AG10803 (cell line): ENCODE measurements around the gene TCF7L2.

Source experiments
- DNase-seq: peaks from one replicate; pipeline ENCODE4 v3.0.0; 2010; ENCODE audit warnings: low read depth
- H3K4me3 ChIP-seq: 2 replicates; pipeline ENCODE4 v1.5.1; 2011; ENCODE audit warnings: mild to moderate bottlenecking, low read length, control low read depth
- CTCF ChIP-seq: conservative IDR thresholded peaks from 2 replicates; pipeline ENCODE4 v1.5.1; 2011; ENCODE audit warnings: mild to moderate bottlenecking, low read length, control low read depth, inconsistent platforms

Gene TCF7L2

GRCh38 chr10:113019692-113020474 lies 69.8 kb downstream of the TCF7L2 start:
- DNase-seq, result no peak
- H3K4me3 ChIP-seq, result no peak overlapping the region
- no peak for TF ChIP-seq CTCF

- no peak for DNase-seq
- no peak for TF ChIP-seq CTCF
Measured at GRCh38 chr10:113020475-113020753, 70.4 kb downstream of the TCF7L2 start.

GRCh38 chr10:113020838-113021237 lies 70.8 kb downstream of the TCF7L2 start:
- no peak for DNase-seq
- TF ChIP-seq CTCF, result no peak
- no peak overlapping the region for H3K4me3 ChIP-seq

More at GRCh38 chr10:113020475-113020753, 70.4 kb downstream of the TCF7L2 start:
- no peak overlapping the region for H3K4me3 ChIP-seq

GRCh38 chr10:113021268-113022040 lies 71.4 kb downstream of the TCF7L2 start:
- peak; percentile 32 for DNase-seq
- H3K4me3 ChIP-seq, result no peak overlapping the region
- TF ChIP-seq CTCF, result no peak

- H3K4me3 ChIP-seq, result no peak overlapping the region
- TF ChIP-seq CTCF, result no peak
- peak; percentile 44 for DNase-seq
Measured at GRCh38 chr10:113022265-113022664, 72.2 kb downstream of the TCF7L2 start.

GRCh38 chr10:113023017-113023416 lies 73.0 kb downstream of the TCF7L2 start:
- no peak for TF ChIP-seq CTCF
- no peak for DNase-seq
- no peak overlapping the region for H3K4me3 ChIP-seq

- DNase-seq, result no peak
- TF ChIP-seq CTCF, result no peak
- H3K4me3 ChIP-seq, result no peak overlapping the region
Measured at GRCh38 chr10:113024930-113025329, 74.9 kb downstream of the TCF7L2 start.
